ENCODE data around the gene ACOX3.
A peak's percentile ranks its signal among the peaks of the same experiment; 100 is the strongest.

ACOX3 gene

GRCh38 chr4:8428288-8429097 lies 12.0 kb downstream of the ACOX3 start:
- Histone ChIP-seq H3K9me3 (ENCODE audit: control insufficient read depth, insufficient read depth, low read depth, low read length) (no peaks in the 10 kb centered on the region), H3K4me3 (ENCODE audit: low read depth, low read length) (peak overlapping the region; percentile 67), H3K36me3 (ENCODE audit: control insufficient read depth in 2 of 2, insufficient read depth in 1 of 2, low read length in 2 of 2) (no peaks in the 10 kb centered on the region), H3K27ac (ENCODE audit: extremely low read depth, low read depth, low read length) (no peak overlapping the region), H3K4me1 (ENCODE audit: control insufficient read depth, insufficient read depth, low read length) (no peaks in the 10 kb centered on the region)
- ChIA-PET CTCF (interaction anchor here (0.6 to 1.9 kb wide), 8 partner anchors 9 to 409 kb away, joined by 3 to 7 read pairs (median 3); partner anchors contain the start of genes ACOX3 and TRMT44), POLR2A (interaction anchor here (0.6 to 1.5 kb wide), 6 partner anchors 11 to 1651 kb away, joined by 3 to 7 read pairs (median 4); partner anchors contain the start of genes ACOX3 and TRMT44)
- no peak for TF ChIP-seq SALL2 (tag by site-specific recombination; IDR thresholded peaks at IDR 0.05; ENCODE audit: borderline replicate concordance)
- TF ChIP-seq GFI1B (tag by site-specific recombination; IDR thresholded peaks at IDR 0.05), result no peak
- peak; percentile 38; the same call in 1 of the 2 replicates for TF ChIP-seq EGR2 (tag by site-specific recombination; IDR thresholded peaks at IDR 0.05; ENCODE audit: low read depth)
- peak; percentile 37; the same call in 1 of the 2 replicates for TF ChIP-seq ZBTB8A (tag by site-specific recombination; IDR thresholded peaks at IDR 0.05)
- TF ChIP-seq ZNF629 (tag by site-specific recombination; IDR thresholded peaks at IDR 0.05), result peak; percentile 55; the same call in 1 of the 2 replicates
- no peak for TF ChIP-seq ZSCAN18 (tag by site-specific recombination; IDR thresholded peaks at IDR 0.05)
- peak; percentile 57; the same call in 1 of the 2 replicates for TF ChIP-seq PATZ1 (tag by site-specific recombination; IDR thresholded peaks at IDR 0.05)
- 0 out of 2 replicates have a peak, but pooled peaks have one; percentile 32 for TF ChIP-seq CTCF (tag by site-specific recombination; IDR thresholded peaks at IDR 0.05)
- no peak for TF ChIP-seq PBX3 (CRISPR knock-in tag; IDR thresholded peaks at IDR 0.05)
- peak; percentile 48; the same call in 1 of the 2 replicates for TF ChIP-seq ZFHX2 (tag by site-specific recombination; conservative IDR thresholded peaks at IDR 0.05)
- no peak for TF ChIP-seq PRDM2 (tag by site-specific recombination; IDR thresholded peaks at IDR 0.05; ENCODE audit: borderline replicate concordance)
- TF ChIP-seq ZBTB20 (tag by site-specific recombination; IDR thresholded peaks at IDR 0.05), result peak; percentile 65; the same call in 1 of the 2 replicates
- TF ChIP-seq ZNF335 (tag by site-specific recombination; conservative IDR thresholded peaks at IDR 0.05), result peak; percentile 88
- peak; percentile 69 for TF ChIP-seq SP2 (tag by site-specific recombination; IDR thresholded peaks at IDR 0.05)
- peak; percentile 98 for TF ChIP-seq ATF2 (tag by site-specific recombination; IDR thresholded peaks at IDR 0.05; ENCODE audit: low read depth)
- TF ChIP-seq KLF1 (tag by site-specific recombination; IDR thresholded peaks at IDR 0.05), result peak; percentile 54
- TF ChIP-seq ZNF121 (tag by site-specific recombination; IDR thresholded peaks at IDR 0.05), result peak; percentile 55; the same call in 1 of the 2 replicates
- no peak for TF ChIP-seq ZFP3 (tag by site-specific recombination; IDR thresholded peaks at IDR 0.05; ENCODE audit: low read depth)
- TF ChIP-seq ZBTB6 (tag by site-specific recombination; IDR thresholded peaks at IDR 0.05), result no peak
- TF ChIP-seq SP3 (tag by site-specific recombination; IDR thresholded peaks at IDR 0.05), result peak; percentile 86
- peak; percentile 84 for TF ChIP-seq GLIS2 (tag by site-specific recombination; IDR thresholded peaks at IDR 0.05)
